Panc1 (cell line): ENCODE data around the gene CENPB. TPM values are rescaled to one million over a fixed set of nuclear protein-coding genes. Genes with fewer than 3 reads are reported as not detected.

ENCODE experiments used
- ATAC-seq: fragments of 200-7000 bp; cut with Tn5 transposase; 2 replicates; pipeline ENCODE4 v1.9.1; 2020; ENCODE audit warnings: mild to moderate bottlenecking, moderate library complexity
- BruUV-seq: library from RNA; stranded (reverse); fragments of 400-500 nt; replicated peaks from 2 replicates; lab custom pipeline; 2021; lab: Mats Ljungman, UMichigan
- CTCF ChIA-PET: fragments of 300-600 bp; sonication (Branson Sonifier 250); formaldehyde crosslinking; loops from one replicate; lab custom pipeline; 2022; ENCODE audit warnings: antibody characterized with exemption; lab: Charles Lee
- POLR2A ChIA-PET: fragments of 300-600 bp; sonication (Branson Sonifier 250); formaldehyde crosslinking; loops from one replicate; lab custom pipeline; 2022; ENCODE audit warnings: antibody characterized with exemption; lab: Charles Lee
- DNase-seq: peaks from one replicate; pipeline ENCODE4 v3.0.0-alpha.2; 2010; ENCODE audit warnings: low read depth, low spot score
- H3K27ac ChIP-seq: 2 replicates; pipeline ENCODE4 v1.5.1; 2011; ENCODE audit warnings: mild to moderate bottlenecking, low read length, inconsistent platforms
- H3K27me3 ChIP-seq: fragments of 200-500 bp; sonication (Bioruptor generic); 2 replicates; pipeline ENCODE4 v1.6.0; 2014; ENCODE audit warnings: low read length, inconsistent platforms; ENCODE audit not compliant: control insufficient read depth, insufficient read depth
- H3K36me3 ChIP-seq: fragments of 200-500 bp; sonication (Bioruptor generic); 2 replicates; pipeline ENCODE4 v1.5.1; 2014; ENCODE audit warnings: inconsistent platforms, mild to moderate bottlenecking, low read length, moderate library complexity; ENCODE audit not compliant: control insufficient read depth, insufficient read depth
- H3K4me1 ChIP-seq: 2 replicates; pipeline ENCODE4 v1.5.1; 2011; ENCODE audit warnings: inconsistent platforms, mild to moderate bottlenecking, low read length, moderate library complexity; ENCODE audit not compliant: control insufficient read depth, insufficient read depth
- H3K4me3 ChIP-seq, 2 experiments: 2 replicates each; pipeline ENCODE4 v1.5.1; 2011 to 2012; ENCODE audit warnings: low read depth in 2 of 2, low read length in 2 of 2, mild to moderate bottlenecking in 2 of 2, inconsistent platforms in 1 of 2, moderate library complexity in 1 of 2
- H3K9me3 ChIP-seq: fragments of 200-500 bp; sonication (Bioruptor generic); 2 replicates; pipeline ENCODE4 v1.5.1; 2014; ENCODE audit warnings: low read depth, mild to moderate bottlenecking, inconsistent platforms, low read length, moderate library complexity; ENCODE audit not compliant: control insufficient read depth, insufficient read depth
- POLR2AphosphoS5 ChIP-seq: IDR thresholded peaks from 2 replicates; pipeline ENCODE4 v1.6.1; 2012; ENCODE audit warnings: mild to moderate bottlenecking, low read depth, low read length, moderate library complexity
- SIN3A ChIP-seq: IDR thresholded peaks from 2 replicates; pipeline ENCODE4 v1.6.1; 2012; ENCODE audit warnings: low read depth, mild to moderate bottlenecking, low read length, moderate library complexity, borderline replicate concordance; ENCODE audit not compliant: insufficient read depth
- TCF7L2 ChIP-seq: IDR thresholded peaks from 2 replicates; pipeline ENCODE4 v1.6.1; 2011; ENCODE audit warnings: mild to moderate bottlenecking, low read depth, low read length, inconsistent platforms
- in situ Hi-C: cut with HindIII; loops from 2 replicates; pipeline ENCODE4 v1.10.0; 2016; ENCODE audit warnings: low sequenced_read_pairs, low pct_unique_long_range_greater_than_20kb
- intact Hi-C: fragments of 100-400 bp; cut with micrococcal nuclease; formaldehyde crosslinking; loops from one replicate; pipeline ENCODE4 v1.10.0; 2022; ENCODE audit not compliant: unreplicated experiment
- total RNA-seq: library from RNA; stranded (reverse); gene quantifications from one replicate; pipeline ENCODE4 v1.2.1, GENCODE V29; 2021; ENCODE audit not compliant: unreplicated experiment
- TF ChIP-seq, protein P1 (sequence below), 2 experiments: IDR thresholded peaks; 2 replicates each; pipeline ENCODE4 v1.6.1; 2011 to 2012; ENCODE audit warnings: low read depth in 2 of 2, control low read depth in 1 of 2, low read length in 1 of 2, mild to moderate bottlenecking in 1 of 2, moderate library complexity in 1 of 2; ENCODE audit not compliant: insufficient read depth in 1 of 2
- TF ChIP-seq, protein P2 (sequence below): fragments of 450-650 bp; IDR thresholded peaks from 2 replicates; pipeline ENCODE4 v1.5.1; 2017; ENCODE audit warnings: mild to moderate bottlenecking

CENPB gene
- total RNA-seq, 1 experiment from 2014 or later, result 154 TPM

DNA sequence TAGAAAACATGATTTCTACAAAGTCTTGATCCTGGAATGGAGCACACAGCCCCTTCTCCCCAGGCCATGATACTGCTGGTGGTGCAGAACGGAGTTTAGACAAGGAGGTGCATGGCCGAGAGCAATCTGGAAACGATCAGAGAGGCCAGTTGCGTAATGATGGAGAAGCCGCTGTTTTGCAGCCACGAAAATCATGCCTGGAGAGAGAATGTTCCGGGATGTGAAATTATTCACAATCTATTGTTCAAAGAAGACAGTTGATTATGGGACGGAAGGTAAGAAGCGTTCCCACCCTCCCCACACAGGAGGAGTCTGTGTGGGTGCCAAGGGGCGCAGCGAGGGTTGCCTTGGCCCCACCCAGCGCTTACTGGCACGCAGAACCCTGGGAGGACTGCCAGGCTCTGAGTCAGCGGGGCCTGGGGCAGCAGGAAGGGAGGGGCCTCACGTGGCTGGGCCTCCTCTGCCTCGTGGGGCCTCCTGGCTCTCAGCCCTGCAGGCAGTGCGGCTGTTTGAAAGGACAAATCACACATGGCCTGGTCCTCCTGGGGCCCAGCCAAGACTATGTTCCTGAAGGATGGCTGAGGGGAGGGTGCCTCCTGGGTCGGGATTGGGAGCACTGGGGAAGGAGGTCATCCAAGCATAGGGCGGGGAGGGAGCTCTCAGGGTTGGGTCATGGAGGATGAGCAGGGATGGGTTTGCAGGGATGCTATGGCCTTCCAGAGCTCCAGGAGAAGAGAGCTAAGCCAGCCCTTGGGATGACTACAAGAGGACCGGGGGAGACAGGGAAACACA lies 25.1 kb upstream of the CENPB start:
- peak overlapping the region; percentile 86 for H3K27ac ChIP-seq
- ChIA-PET CTCF (interaction anchor here (0.6 kb wide), 1 partner anchor 1801 kb away, joined by 3 read pairs; no protein-coding TSS in a partner anchor), POLR2A (interaction anchor here (0.6 kb wide), 1 partner anchor 312 kb away, joined by 3 read pairs; no protein-coding TSS in a partner anchor)
- in situ Hi-C loops, result no loop called here
- no peaks in the 10 kb centered on the region for H3K36me3 ChIP-seq
- intact Hi-C loops, result no loop called here
- ATAC-seq (peak; percentile 76), DNase-seq (peak; percentile 92)
- BruUV-seq, result no TSS peak
- no peaks in the 10 kb centered on the region for H3K27me3 ChIP-seq
- TF ChIP-seq TCF7L2 (peak; percentile 85), POLR2AphosphoS5 (peak; percentile 94), SIN3A (peak; percentile 67; the same call in 1 of the 2 replicates)
- TF ChIP-seq, protein P1, sequence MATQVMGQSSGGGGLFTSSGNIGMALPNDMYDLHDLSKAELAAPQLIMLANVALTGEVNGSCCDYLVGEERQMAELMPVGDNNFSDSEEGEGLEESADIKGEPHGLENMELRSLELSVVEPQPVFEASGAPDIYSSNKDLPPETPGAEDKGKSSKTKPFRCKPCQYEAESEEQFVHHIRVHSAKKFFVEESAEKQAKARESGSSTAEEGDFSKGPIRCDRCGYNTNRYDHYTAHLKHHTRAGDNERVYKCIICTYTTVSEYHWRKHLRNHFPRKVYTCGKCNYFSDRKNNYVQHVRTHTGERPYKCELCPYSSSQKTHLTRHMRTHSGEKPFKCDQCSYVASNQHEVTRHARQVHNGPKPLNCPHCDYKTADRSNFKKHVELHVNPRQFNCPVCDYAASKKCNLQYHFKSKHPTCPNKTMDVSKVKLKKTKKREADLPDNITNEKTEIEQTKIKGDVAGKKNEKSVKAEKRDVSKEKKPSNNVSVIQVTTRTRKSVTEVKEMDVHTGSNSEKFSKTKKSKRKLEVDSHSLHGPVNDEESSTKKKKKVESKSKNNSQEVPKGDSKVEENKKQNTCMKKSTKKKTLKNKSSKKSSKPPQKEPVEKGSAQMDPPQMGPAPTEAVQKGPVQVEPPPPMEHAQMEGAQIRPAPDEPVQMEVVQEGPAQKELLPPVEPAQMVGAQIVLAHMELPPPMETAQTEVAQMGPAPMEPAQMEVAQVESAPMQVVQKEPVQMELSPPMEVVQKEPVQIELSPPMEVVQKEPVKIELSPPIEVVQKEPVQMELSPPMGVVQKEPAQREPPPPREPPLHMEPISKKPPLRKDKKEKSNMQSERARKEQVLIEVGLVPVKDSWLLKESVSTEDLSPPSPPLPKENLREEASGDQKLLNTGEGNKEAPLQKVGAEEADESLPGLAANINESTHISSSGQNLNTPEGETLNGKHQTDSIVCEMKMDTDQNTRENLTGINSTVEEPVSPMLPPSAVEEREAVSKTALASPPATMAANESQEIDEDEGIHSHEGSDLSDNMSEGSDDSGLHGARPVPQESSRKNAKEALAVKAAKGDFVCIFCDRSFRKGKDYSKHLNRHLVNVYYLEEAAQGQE (IDR thresholded peaks at IDR 0.05; ENCODE audit: insufficient read depth in 1 of 2, low read depth in 2 of 2, low read length in 1 of 2), result peak in 1 of 2 experiments; percentile 48; a peak in 1 of 4 replicates
- TF ChIP-seq, protein P2, sequence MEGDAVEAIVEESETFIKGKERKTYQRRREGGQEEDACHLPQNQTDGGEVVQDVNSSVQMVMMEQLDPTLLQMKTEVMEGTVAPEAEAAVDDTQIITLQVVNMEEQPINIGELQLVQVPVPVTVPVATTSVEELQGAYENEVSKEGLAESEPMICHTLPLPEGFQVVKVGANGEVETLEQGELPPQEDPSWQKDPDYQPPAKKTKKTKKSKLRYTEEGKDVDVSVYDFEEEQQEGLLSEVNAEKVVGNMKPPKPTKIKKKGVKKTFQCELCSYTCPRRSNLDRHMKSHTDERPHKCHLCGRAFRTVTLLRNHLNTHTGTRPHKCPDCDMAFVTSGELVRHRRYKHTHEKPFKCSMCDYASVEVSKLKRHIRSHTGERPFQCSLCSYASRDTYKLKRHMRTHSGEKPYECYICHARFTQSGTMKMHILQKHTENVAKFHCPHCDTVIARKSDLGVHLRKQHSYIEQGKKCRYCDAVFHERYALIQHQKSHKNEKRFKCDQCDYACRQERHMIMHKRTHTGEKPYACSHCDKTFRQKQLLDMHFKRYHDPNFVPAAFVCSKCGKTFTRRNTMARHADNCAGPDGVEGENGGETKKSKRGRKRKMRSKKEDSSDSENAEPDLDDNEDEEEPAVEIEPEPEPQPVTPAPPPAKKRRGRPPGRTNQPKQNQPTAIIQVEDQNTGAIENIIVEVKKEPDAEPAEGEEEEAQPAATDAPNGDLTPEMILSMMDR, result no peak
- no peaks in the 10 kb centered on the region for H3K9me3 ChIP-seq
- H3K4me3 ChIP-seq, result peak overlapping the region; percentile 40 to 60
- H3K4me1 ChIP-seq, result peaks cover 57% of the 10 kb centered on the region

DNA sequence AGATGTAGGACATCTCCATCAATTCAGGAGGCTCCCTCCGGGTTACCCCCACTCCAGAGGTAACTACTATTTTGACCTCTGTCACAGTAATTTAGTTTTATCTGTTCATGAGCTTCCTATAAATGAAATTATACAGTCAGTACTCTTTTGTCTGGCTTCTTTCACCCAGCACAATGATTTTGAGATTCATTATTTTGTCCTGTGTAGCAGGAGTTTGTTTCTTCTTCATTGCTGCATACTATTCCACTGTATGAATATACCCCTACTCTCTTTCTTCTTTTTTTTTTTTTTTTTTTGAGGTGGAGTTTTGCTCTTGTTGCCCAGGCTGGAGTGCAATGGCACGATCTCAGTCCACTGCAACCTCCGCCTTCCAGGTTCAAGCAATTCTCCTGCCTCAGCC lies 22.0 kb upstream of the CENPB start:
- Histone ChIP-seq H3K36me3 (no peaks in the 10 kb centered on the region), H3K27ac (peak overlapping the region; percentile 100), H3K9me3 (no peaks in the 10 kb centered on the region), H3K4me1 (peaks cover 67% of the 10 kb centered on the region), H3K27me3 (no peaks in the 10 kb centered on the region), H3K4me3 (no peak overlapping the region)
- ChIA-PET CTCF (interaction anchor here (0.7 kb wide), 1 partner anchor 56 kb away, joined by 5 read pairs; no protein-coding TSS in a partner anchor), POLR2A (no interaction called here)
- no peak for ATAC-seq
- TF ChIP-seq POLR2AphosphoS5, result no peak
- in situ Hi-C loops, result no loop called here
- no peak for DNase-seq
- no TSS peak for BruUV-seq
- intact Hi-C loops, result no loop called here

- TF ChIP-seq TCF7L2, result no peak
- TF ChIP-seq, protein P2, result no peak
- no peak for TF ChIP-seq SIN3A
- TF ChIP-seq POLR2AphosphoS5, result no peak
- H3K36me3 ChIP-seq, result no peaks in the 10 kb centered on the region
- no peak overlapping the region for H3K4me3 ChIP-seq
- DNase-seq (no peak), ATAC-seq (no peak)
- POLR2A ChIA-PET, result no interaction called here
- H3K27me3 ChIP-seq, result no peaks in the 10 kb centered on the region
- BruUV-seq, result no TSS peak
- H3K27ac ChIP-seq, result peak overlapping the region; percentile 100
- H3K9me3 ChIP-seq, result no peaks in the 10 kb centered on the region
- intact Hi-C loops, result no loop called here
- CTCF ChIA-PET, result no interaction called here
- in situ Hi-C loops, result no loop called here
- peaks cover 38% of the 10 kb centered on the region for H3K4me1 ChIP-seq
Observed at GRCh38 chr20:3804781-3805180, 18.2 kb upstream of the CENPB start.
